Esophagus muscularis mucosa (tissue), 3 donors: ENCODE measurements around the gene HOXC11.
A peak's percentile ranks its signal among the peaks of the same experiment; 100 is the strongest.

Source experiments
- CTCF ChIP-seq, 3 experiments: fragments of 200-600 bp in 2 of 3; fragments of 450-650 bp in 1 of 3; sonication (generic) in 2 of 3; IDR thresholded peaks; one replicate each; pipeline ENCODE4 v1.5.1; 2017 to 2019; ENCODE audit warnings: antibody characterized with exemption in 3 of 3, mild to moderate bottlenecking in 2 of 3, moderate library complexity in 1 of 3
- POLR2A ChIP-seq: fragments of 450-650 bp; IDR thresholded peaks from one replicate; pipeline ENCODE4 v1.6.1; 2017; ENCODE audit warnings: antibody characterized with exemption, moderate library complexity, mild to moderate bottlenecking, low read depth
- POLR2AphosphoS5 ChIP-seq, 2 donors: sonication (generic); formaldehyde crosslinking; IDR thresholded peaks; one replicate each; pipeline ENCODE4 v1.6.1; 2017; ENCODE audit warnings: antibody characterized with exemption in 2 of 2

DNA sequence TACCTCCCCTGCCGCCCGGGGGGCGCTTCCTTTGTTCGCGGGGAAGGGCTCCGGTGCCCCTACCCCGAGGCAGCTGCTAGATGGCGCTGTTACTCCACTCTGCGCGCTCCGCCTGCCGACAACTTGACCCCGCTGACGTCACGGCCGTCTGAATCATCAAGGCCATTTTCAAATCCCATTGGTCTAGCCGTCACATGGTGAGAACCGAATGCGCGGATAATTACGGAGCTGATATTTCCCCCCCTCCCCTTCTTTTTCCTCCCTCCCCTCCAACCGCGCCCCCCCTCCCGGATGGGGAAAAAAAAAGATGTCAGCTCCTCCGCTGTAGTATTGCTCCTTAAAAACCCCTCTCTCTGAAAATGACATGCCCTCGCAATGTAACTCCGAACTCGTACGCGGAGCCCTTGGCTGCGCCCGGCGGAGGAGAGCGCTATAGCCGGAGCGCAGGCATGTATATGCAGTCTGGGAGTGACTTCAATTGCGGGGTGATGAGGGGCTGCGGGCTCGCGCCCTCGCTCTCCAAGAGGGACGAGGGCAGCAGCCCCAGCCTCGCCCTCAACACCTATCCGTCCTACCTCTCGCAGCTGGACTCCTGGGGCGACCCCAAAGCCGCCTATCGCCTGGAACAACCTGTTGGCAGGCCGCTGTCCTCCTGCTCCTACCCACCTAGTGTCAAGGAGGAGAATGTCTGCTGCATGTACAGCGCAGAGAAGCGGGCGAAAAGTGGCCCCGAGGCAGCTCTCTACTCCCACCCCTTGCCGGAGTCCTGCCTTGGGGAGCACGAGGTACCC lies 12.2 kb downstream of the HOXC11 start, which contains the start of gene HOXC10:
- peak; percentile 41 to 55 (median 49) for TF ChIP-seq CTCF (IDR thresholded peaks at IDR 0.05)
- TF ChIP-seq POLR2A, result no peak
- peak in 1 of 2 donors; percentile 56 for TF ChIP-seq POLR2AphosphoS5 (IDR thresholded peaks at IDR 0.05)
